BE2C (cell line): ENCODE measurements around the gene FAM236A. TPM values are rescaled to one million over a fixed set of nuclear protein-coding genes. Genes with fewer than 3 reads are reported as not detected.
"Not testable (repeated sequence)": the region's sequence is repeated elsewhere in the genome, so short reads cannot be mapped to it uniquely, and the experiment has no call there.

Experiments
- DNase-seq: peaks from one replicate; pipeline ENCODE4 v3.0.0-alpha.2; 2020
- H3K27me3 ChIP-seq: fragments of 250-450 bp; sonication (Bioruptor Pico); 2 replicates; pipeline ENCODE4 v1.5.1; 2020; ENCODE audit warnings: mild to moderate bottlenecking
- H3K36me3 ChIP-seq: fragments of 250-450 bp; sonication (Bioruptor Pico); 2 replicates; pipeline ENCODE4 v1.5.1; 2020; ENCODE audit warnings: mild to moderate bottlenecking
- H3K4me1 ChIP-seq: fragments of 250-450 bp; sonication (Bioruptor Pico); 2 replicates; pipeline ENCODE4 v1.5.1; 2020
- H3K4me3 ChIP-seq: 2 replicates; pipeline ENCODE4 v1.5.1; 2011; ENCODE audit warnings: low read depth, low read length
- H3K9me3 ChIP-seq: fragments of 250-450 bp; sonication (Bioruptor Pico); 2 replicates; pipeline ENCODE4 v1.5.1; 2020
- polyA plus RNA-seq: library from polyadenylated mRNA; unstranded; fragments of >200 nt; gene quantifications from one replicate; pipeline ENCODE4 v1.2.1, GENCODE V29; 2012; ENCODE audit warnings: low read depth, missing spikeins; ENCODE audit not compliant: insufficient read length, insufficient read depth

FAM236A gene
- polyA plus RNA-seq, result not detected

DNA sequence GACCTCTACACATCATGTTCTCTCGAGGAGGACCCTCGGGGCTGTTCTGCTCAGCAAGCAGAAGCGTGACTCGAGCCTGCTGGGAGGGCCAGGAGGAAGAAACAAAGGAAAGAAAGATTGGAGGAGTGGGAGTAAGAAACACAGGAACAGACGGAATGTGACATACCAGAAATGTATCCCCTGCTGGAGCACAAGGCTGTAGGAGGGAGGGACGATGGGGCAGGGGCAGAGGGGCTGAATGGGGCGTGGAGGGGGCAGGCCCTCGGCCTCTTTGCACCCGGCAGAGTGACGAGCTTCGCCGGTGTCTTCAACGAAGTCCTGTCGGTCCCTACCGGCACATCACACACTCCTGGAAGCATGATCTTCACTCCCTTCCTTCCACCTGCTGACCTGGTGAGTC, at the start of gene FAM236A:
Gene FAM236A, plus strand, starts transcription at position 301 of the 400 bp plus-strand sequence. Its CDS starts 57 bp downstream, at position 358.
- not testable (repeated sequence) for H3K36me3 ChIP-seq, H3K4me1 ChIP-seq, H3K4me3 ChIP-seq, H3K27me3 ChIP-seq, H3K9me3 ChIP-seq, DNase-seq

DNA sequence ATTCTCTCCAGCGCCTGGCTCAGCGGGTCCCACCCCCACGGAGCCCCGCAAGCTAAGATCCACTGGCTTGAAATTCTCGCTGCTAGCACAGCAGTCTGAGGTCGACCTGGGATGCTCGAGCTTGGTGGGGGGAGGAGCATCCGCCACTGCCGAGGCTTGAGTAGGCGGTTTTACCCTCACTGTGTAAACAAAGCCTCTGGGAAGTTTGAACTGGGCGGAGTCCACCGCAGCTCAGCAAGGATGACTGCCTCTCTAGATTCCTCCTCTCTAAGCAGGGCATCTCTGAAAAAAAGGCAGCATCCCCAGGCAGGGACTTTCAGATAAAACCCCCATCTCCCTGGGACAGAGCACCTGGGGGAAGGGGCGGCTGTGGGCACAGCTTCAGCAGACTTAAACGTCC, 48.3 kb upstream of the FAM236A start:
- H3K4me3 ChIP-seq, H3K9me3 ChIP-seq, DNase-seq, H3K4me1 ChIP-seq, H3K27me3 ChIP-seq, H3K36me3 ChIP-seq: not testable (repeated sequence)

DNA sequence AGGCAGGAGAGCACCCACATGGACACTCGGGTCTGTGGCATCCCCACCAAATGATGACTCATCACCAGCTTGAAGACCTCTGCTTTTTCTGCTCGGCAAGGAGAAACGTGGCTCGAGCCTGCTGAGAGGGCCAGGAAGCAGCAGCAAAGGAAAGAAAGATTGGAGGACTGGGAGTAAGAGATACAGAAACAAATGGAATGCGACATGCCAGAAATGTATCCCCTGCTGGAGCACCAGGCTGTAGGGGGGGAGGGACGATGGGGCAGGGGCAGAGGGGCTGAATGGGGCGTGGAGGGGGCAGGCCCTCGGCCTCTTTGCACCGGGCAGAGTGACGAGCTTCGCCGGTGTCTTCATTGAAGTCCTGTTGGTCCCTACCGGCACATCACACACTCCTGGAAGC, 25.7 kb upstream of the FAM236A start, which contains the start of gene FAM236C:
Gene FAM236C, plus strand, starts transcription at position 301 of the 400 bp plus-strand sequence. CDS start 100 bp downstream, outside the sequence.
- H3K36me3 ChIP-seq, H3K4me3 ChIP-seq, DNase-seq, H3K27me3 ChIP-seq, H3K9me3 ChIP-seq, H3K4me1 ChIP-seq: not testable (repeated sequence)

DNA sequence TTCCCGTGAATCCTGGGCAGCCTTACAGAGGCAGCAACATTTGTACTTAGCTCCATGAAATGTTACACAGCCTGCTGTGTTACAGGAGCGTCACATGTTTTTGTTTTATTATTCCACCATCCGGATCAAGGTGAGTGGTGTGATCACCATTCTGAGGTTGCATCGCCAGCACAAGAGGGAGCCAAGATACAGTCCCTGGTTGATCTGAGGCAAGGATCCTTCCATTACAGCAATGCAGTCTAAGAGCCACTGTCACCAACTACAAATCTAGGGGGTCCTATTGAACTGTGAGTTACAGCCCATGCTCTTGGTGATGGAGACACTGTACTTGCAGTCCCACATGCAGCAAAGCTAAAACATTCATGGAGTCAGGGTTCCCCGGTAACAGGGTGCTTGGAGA, 21.9 kb upstream of the FAM236A start:
- not testable (repeated sequence) for H3K36me3 ChIP-seq, H3K9me3 ChIP-seq, H3K4me1 ChIP-seq, H3K27me3 ChIP-seq, DNase-seq, H3K4me3 ChIP-seq

DNA sequence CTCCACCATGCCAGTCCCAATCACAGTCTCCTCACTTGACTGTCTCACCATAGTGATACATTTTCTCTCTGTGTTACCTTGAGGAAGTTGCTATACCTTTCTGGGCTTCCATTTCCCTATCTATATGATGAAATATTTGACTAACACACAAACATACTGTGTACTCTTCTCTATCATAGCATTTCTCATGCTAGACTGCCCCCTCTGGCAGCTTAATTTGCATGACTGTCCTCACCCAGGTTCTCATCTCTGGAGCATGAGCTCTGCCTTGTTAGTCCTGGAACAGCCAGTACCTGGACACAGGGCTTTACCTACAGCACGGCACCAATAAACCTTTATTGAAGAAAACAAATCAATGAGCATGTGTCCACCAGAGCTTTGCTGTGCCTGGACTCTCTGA, 5.7 kb upstream of the FAM236A start:
- H3K27me3 ChIP-seq, H3K4me3 ChIP-seq, DNase-seq: not testable (repeated sequence)

DNA sequence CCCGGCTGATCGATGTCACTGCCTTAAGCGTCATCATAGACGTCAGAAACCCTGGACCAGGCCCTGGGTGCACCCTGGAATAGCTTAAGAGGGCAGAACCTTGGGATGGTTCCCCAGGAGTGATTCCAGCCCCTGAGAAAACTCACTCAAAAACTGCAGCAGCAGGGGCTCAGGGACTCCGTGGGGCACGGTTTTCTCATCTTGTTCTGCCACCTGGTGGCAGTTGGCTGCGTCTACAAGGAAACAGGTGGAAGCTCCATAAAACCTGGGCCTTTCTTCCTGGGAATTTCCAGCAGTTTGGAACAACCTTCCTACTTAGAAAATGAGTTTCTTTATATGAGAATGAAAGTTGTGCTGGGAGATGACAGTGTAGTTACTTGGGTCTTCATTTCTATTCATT, 1.6 kb upstream of the FAM236A start:
- not testable (repeated sequence) for H3K4me3 ChIP-seq, H3K4me1 ChIP-seq, H3K36me3 ChIP-seq, DNase-seq, H3K9me3 ChIP-seq, H3K27me3 ChIP-seq

More for the DNA sequence above, 5.7 kb upstream of the FAM236A start:
- not testable (repeated sequence) for H3K4me1 ChIP-seq, H3K9me3 ChIP-seq, H3K36me3 ChIP-seq

DNA sequence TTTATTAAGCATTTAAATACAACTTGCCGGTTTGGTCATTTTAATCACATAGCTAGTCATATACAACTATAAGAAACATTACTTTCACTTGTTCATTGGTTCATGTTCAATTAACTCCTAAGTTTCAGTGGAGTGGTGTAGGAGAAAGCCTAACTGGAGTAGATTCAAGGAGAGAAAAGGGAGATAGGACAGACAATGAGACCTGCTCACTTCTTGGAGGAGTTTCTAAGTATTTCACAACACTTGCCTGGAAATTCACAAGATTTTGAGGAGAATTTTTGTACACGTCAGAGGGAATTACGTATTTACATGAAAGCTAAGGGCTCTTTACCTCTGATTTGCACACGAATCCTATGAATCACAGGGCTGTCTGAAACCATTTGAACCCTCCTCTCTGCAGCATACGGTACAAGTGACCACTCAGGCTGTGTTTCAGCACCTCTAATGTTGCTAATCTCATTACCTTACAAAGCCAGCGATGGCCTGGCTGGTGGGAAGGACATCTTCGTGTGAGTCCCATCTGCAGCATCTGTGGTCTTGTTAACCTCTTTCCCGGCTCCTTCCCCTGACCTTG, 1.0 kb upstream of the FAM236A start:
- not testable (repeated sequence) for H3K9me3 ChIP-seq, H3K4me1 ChIP-seq, H3K27me3 ChIP-seq, DNase-seq, H3K36me3 ChIP-seq, H3K4me3 ChIP-seq

DNA sequence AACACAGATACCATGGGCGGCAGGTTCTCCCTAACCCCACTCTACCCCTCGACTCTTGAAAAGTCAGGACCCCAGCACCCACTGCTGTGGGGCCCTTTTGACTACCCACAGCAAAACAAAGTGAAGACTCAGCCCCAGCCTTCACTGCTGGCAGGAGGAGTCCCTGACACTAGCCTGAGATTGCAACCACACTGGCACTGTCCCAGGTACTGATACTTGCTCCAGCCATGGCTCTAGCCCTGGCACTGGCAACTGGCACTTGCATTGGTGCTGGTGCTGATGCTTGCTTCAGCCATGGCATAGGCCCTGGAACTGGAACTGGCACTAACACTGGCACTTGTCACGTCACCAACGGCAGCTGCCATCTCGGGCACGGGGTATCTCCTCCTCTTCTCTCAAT, 4.3 kb downstream of the FAM236A start:
- H3K4me1 ChIP-seq, H3K36me3 ChIP-seq, DNase-seq, H3K4me3 ChIP-seq, H3K9me3 ChIP-seq, H3K27me3 ChIP-seq: not testable (repeated sequence)

DNA sequence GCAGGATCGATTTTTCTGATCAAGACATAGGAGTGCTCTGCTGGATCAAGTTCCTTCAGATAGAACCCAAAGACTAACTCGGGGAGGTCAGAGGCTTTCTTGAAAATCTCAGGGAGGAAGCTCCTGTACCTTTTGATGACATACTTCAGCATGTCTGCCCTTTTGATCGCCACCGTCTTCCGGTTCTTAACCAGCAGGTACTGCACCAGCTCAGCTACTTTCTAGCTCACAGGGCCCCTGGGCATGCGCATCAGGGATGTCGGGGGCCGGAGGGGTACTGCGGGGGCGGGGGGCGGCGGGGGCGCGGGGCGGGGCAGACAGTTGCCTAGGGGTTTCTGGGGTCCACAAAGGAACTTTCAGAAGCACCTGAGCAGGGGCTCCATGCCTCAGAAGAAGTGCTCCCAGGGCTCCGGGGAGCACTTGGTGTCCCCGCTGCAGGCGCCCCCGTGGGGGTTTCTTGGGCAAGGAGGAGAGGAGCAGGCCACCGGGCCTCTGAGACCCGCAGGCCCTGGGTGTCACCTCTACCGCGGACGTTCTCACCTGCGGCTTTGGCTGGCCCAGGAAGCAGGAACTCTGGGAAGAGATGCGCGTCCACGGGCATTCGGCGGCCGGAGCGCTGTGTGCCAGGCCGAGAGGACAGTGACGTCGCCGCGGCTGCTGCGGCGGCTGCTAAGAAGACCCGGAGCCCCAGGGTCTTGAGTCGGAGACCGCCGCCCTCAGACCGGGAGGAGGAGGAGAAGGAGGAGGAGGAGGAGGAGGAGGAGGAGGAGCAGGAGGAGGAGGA, 5.2 kb downstream of the FAM236A start:
- not testable (repeated sequence) for H3K36me3 ChIP-seq, H3K4me3 ChIP-seq, H3K27me3 ChIP-seq, H3K4me1 ChIP-seq, H3K9me3 ChIP-seq, DNase-seq

DNA sequence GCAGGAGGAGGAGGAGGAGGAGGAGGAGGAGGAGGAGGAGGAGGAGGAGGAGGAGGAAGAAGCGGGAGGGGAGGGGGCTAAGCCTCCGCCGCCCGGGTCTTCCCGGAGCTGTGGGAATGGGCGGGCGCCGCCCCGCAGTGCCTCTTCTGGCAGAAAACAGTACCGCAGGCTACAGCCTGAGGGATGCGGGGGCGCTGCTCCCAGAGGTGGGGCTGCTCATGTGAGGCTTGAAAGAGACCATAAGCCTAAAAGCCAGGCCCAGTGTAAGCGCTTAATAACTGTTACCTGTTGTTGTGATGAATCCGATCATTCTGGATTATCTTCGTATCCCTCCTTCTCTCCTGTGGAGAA, 5.8 kb downstream of the FAM236A start, which contains the start of gene DMRTC1:
Gene DMRTC1, minus strand, starts transcription at position 19 of the 351 bp plus-strand sequence. CDS start 68,143 bp downstream, outside the sequence.
- H3K4me3 ChIP-seq, H3K27me3 ChIP-seq, H3K36me3 ChIP-seq, H3K4me1 ChIP-seq, H3K9me3 ChIP-seq, DNase-seq: not testable (repeated sequence)

DNA sequence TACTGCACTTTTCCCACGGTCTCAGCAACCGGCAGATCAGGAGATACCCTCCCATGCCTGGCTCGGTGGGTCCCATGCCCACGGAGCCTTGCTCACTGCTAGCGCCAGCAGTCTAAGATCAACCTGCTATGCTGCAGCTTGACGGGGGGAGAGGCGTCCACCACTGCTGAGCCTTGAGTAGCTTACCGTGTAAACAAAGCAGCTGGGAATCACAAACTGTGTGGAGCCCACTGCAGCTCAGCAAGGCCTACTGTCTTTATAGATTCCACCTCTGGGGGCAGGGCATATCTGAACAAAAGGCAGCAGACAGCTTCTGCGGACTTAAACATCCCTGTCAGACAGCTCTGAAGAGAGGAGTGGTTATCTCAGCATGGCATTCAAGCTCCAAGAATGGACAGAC, 22.0 kb downstream of the FAM236A start:
- not testable (repeated sequence) for H3K27me3 ChIP-seq, H3K36me3 ChIP-seq, H3K4me1 ChIP-seq, DNase-seq, H3K4me3 ChIP-seq, H3K9me3 ChIP-seq

DNA sequence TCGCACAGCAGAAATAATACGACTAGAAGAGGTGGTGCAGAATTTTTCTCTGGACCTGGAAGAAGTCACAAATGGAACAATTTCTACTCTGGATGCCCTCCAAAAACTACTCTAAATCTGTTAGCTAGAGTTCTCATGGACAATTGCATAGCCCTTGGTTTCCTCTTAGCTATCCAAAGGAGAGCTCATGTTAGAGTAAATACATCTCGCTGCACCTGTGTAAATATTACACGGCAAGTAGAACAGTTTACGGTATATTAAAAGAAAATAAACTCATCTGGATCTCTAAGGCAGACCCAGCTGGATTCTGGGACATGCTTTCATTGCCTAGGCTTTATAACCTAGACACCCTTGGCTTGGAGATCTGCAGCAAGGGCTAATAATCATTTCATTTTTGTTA, 33.9 kb downstream of the FAM236A start:
- H3K27me3 ChIP-seq, DNase-seq, H3K4me3 ChIP-seq, H3K9me3 ChIP-seq, H3K36me3 ChIP-seq, H3K4me1 ChIP-seq: not testable (repeated sequence)

DNA sequence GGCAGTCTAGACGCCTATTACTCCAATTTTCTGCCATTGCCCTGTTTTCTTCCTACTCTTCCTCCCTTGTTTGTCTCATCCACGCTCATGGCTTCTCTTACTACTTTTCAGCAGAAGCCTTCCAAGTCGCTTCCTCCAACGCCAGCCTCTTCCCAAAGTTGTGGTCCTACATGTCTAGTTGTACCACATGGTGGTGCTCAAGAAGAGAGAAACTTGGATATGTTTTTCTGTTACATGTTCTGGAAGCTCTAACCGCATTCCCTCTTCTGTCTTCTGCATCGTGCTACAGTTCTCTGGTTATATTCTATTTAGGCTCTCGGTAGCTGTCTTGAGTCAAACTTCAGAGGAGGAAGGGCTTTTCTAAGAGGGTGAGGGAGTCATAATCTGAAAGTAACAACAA, 36.9 kb downstream of the FAM236A start:
- not testable (repeated sequence) for H3K36me3 ChIP-seq, H3K27me3 ChIP-seq, H3K4me3 ChIP-seq, H3K4me1 ChIP-seq, DNase-seq, H3K9me3 ChIP-seq

DNA sequence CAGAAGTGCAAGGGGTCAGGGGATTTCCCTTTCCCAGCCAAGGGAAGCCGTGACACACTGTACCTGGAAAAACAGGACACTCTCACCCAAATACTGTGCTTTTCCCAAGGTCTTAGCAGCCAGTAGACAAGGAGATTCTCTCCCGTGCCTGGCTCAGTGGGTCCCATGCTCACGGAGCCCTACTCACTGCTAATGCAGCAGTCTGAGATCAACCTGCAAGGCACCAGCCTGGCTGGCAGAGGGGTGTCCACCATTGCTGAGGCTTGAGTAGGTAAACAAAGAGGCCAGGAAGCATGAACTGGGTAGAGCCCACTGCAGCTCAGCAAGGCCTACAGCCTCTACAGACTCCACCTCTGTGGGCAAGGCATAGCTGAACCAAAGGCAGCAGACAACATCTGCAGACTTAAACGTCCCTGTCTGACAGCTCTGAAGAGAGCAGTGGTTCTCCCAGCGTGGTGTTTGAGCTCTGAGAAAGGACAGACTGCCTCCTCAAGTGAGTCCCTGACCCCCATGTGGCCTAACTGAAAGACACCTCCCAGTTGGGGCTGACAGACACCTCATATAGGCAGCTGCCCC, 43.0 kb downstream of the FAM236A start:
- H3K4me1 ChIP-seq, H3K9me3 ChIP-seq, DNase-seq, H3K27me3 ChIP-seq, H3K4me3 ChIP-seq, H3K36me3 ChIP-seq: not testable (repeated sequence)
